Epidermal melanocyte (primary cell): Measurements from ENCODE around the gene PRDX1.

ENCODE experiments used
- DNase-seq: peaks from one replicate; pipeline ENCODE4 v3.0.0; 2011; ENCODE audit warnings: low spot score; ENCODE audit not compliant: insufficient read length

Gene PRDX1

GRCh38 chr1:45521413-45522323 is at the start of gene PRDX1:
TSS of gene PRDX1 (minus strand) at chr1:45521884. CDS start at chr1:45519043, 2,841 bp downstream.
- DNase-seq: peak; percentile 81

- DNase-seq: no peak
Measured at GRCh38 chr1:45570631-45571030, 48.9 kb upstream of the PRDX1 start.

GRCh38 chr1:45569962-45570581 is 48.4 kb upstream of the PRDX1 start:
- peak; percentile 66 for DNase-seq

GRCh38 chr1:45569571-45569961 is 47.9 kb upstream of the PRDX1 start:
- DNase-seq: no peak

- DNase-seq: no peak
Measured at GRCh38 chr1:45568421-45568820, 46.7 kb upstream of the PRDX1 start.

- DNase-seq: no peak
Measured at GRCh38 chr1:45567911-45568310, 46.2 kb upstream of the PRDX1 start.

GRCh38 chr1:45566722-45567121 is 45.0 kb upstream of the PRDX1 start:
- no peak for DNase-seq

GRCh38 chr1:45563843-45564242 is 42.2 kb upstream of the PRDX1 start:
- no peak for DNase-seq

- no peak for DNase-seq
Measured at GRCh38 chr1:45557422-45557944, 35.8 kb upstream of the PRDX1 start.

GRCh38 chr1:45554198-45554597 is 32.5 kb upstream of the PRDX1 start:
- no peak for DNase-seq

GRCh38 chr1:45552331-45552730 is 30.6 kb upstream of the PRDX1 start:
- DNase-seq: no peak

GRCh38 chr1:45551684-45552083 is 30.0 kb upstream of the PRDX1 start:
- no peak for DNase-seq

GRCh38 chr1:45550401-45551351 is 29.0 kb upstream of the PRDX1 start, which contains the start of gene AKR1A1:
TSS of gene AKR1A1 (plus strand) at chr1:45550826. CDS start at chr1:45561795, 10,969 bp downstream.
- DNase-seq: peak; percentile 56

- DNase-seq: no peak
Measured at GRCh38 chr1:45545553-45546310, 24.0 kb upstream of the PRDX1 start.

- DNase-seq: no peak
Measured at GRCh38 chr1:45545019-45545493, 23.4 kb upstream of the PRDX1 start.

GRCh38 chr1:45544530-45544929 is 22.8 kb upstream of the PRDX1 start:
- DNase-seq: no peak

GRCh38 chr1:45543581-45544417 is 22.1 kb upstream of the PRDX1 start:
- DNase-seq: no peak

- DNase-seq: no peak
Measured at GRCh38 chr1:45542591-45542990, 20.9 kb upstream of the PRDX1 start.

- DNase-seq: no peak
Measured at GRCh38 chr1:45541193-45541592, 19.5 kb upstream of the PRDX1 start.
